Adrenal gland (tissue), 12 donors: ENCODE measurements around the gene VGLL4. TPM values are rescaled to one million over a fixed set of nuclear protein-coding genes. Genes with fewer than 3 reads are reported as not detected.

Experiments
- DNase-seq, 7 donors: peaks; one replicate each; pipeline ENCODE4 v3.0.0-alpha.2; 2019 to 2020
- H3K27ac ChIP-seq, 5 donors: fragments of 200-600 bp; sonication (generic) in 4 of 5; 1 replicate in 3 of 5; 2 replicates in 2 of 5; pipeline versions ENCODE4 v1.5.1 to v1.8.0; 2016 to 2020; ENCODE audit warnings: mild to moderate bottlenecking in 1 of 5
- H3K27me3 ChIP-seq: fragments of 200-600 bp; 2 replicates; pipeline ENCODE4 v1.8.0; 2021
- H3K36me3 ChIP-seq, 2 donors: fragments of 200-600 bp; replicated peaks in 1 of 2; 1 replicate in 1 of 2; 2 replicates in 1 of 2; pipeline versions ENCODE4 v1.5.1 to v1.8.0; 2018 to 2022
- H3K4me1 ChIP-seq, 2 donors: fragments of 200-600 bp; replicated peaks in 1 of 2; 1 replicate in 1 of 2; 2 replicates in 1 of 2; pipeline versions ENCODE4 v1.5.1 to v1.8.0; 2018 to 2021
- H3K4me3 ChIP-seq, 4 donors: fragments of 200-600 bp; sonication (generic) in 3 of 4; one replicate each; pipeline ENCODE4 v1.5.1; 2016 to 2018
- H3K9me3 ChIP-seq, 3 donors: fragments of 200-600 bp; sonication (generic) in 1 of 3; replicated peaks in 1 of 3; 1 replicate in 2 of 3; 2 replicates in 1 of 3; pipeline versions ENCODE4 v1.5.1 to v1.8.0; 2016 to 2021
- CTCF ChIP-seq, 6 experiments: fragments of 450-650 bp in 4 of 6; fragments of 200-600 bp in 2 of 6; sonication (generic) in 1 of 6; IDR thresholded peaks; 1 replicate in 5 of 6; 2 replicates in 1 of 6; pipeline versions ENCODE4 v1.5.1 to v1.8.0; 2016 to 2021; ENCODE audit warnings: antibody characterized with exemption in 6 of 6, mild to moderate bottlenecking in 2 of 6, moderate library complexity in 1 of 6
- POLR2A ChIP-seq, 2 donors: fragments of 450-650 bp; IDR thresholded peaks; one replicate each; pipeline ENCODE4 v1.6.1; 2017; ENCODE audit warnings: antibody characterized with exemption in 2 of 2, mild to moderate bottlenecking in 2 of 2, moderate library complexity in 1 of 2
- WGBS, 4 donors: extraction: QIAGEN DNeasy Blood & Tissue Kit in 2 of 4; methylation state at CpG; one replicate each; pipeline versions ENCODE4 v1.1.5 to v1.1.7; 2013 to 2017; 5-methylcytosine and 5-hydroxymethylcytosine counted together
- intact Hi-C, 2 donors: fragments of 100-400 bp; cut with DNase I; formaldehyde crosslinking; loops; one replicate each; pipeline versions ENCODE4 v1.14.1 to v1.15.0; 2022 to 2023
- polyA plus RNA-seq, 3 donors: library from polyadenylated mRNA; stranded (reverse); fragments of 200-250 nt in 2 of 3; fragments of 350-450 nt in 1 of 3; fragmentation: Illumina TruSeq in 1 of 3; extraction: RNeasy Lipid Tissue Mini Kit (QIAGEN cat#74804) in 1 of 3; gene quantifications; one replicate each; pipeline ENCODE4 v1.2.3, GENCODE V29; 2013 to 2014
- total RNA-seq, 9 donors: library from RNA; depleted of rRNA in 4 of 9; stranded (reverse); fragments of >200 nt in 4 of 9; fragments of 120-200 nt in 1 of 9; fragmentation: NEBNext Ultra II Directional in 1 of 9; extraction: Animal tissue kit (Norgen Biotek cat#: 25700) in 1 of 9; gene quantifications; one replicate each; pipeline versions ENCODE4 v1.1.0 to v1.2.4, GENCODE V29; 2013 to 2023
- donor health status: healthy with polysubstance abuse.
- donor health status: Bipolar disorder and iron deficiency.
- donor health status: DM: yes; HTN: yes; CAD: no.
- donor health status: DM: no; HTN: no; CAD: no.
- donor health status: DM: no; HTN: no; CAD: no.
- donor health status: DM: yes; HTN: yes; CAD: no.

The VGLL4 gene
- total and polyA plus RNA-seq, 12 donors: 38.3 to 153 (median 86.4) TPM

DNA sequence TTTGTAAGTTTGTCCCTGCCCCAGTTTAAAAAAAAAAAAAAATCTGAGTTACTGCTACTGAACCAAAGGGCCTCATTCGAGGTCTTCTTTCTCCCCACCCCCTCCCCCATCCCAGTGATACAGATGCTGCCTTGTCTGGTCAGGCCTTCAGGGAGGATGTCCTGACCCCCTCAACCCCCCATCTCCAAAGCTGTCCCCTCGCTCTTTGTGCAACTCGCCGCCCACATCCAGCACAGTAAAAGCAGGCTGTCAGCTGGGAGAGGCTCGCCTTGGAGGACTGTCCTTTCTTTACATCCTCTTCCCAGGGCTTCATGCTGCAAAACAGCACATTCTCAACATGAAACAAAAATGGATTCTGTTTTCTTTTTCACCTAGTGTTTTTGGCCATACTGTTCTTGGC lies 133.4 kb downstream of the VGLL4 start:
- DNase-seq: peak in 1 of 7 donors; percentile 21
- Histone ChIP-seq H3K27me3 (no peaks in the 10 kb centered on the region), H3K27ac (peak overlapping the region in 3 of 5 donors; percentile 78 to 87 (median 84)), H3K9me3 (no peaks in the 10 kb centered on the region), H3K4me3 (no peak overlapping the region), H3K4me1 (peaks cover 23 to 51% of the 10 kb centered on the region in 2 donors), H3K36me3 (no peaks in the 10 kb centered on the region)
- no peak for TF ChIP-seq CTCF (IDR thresholded peaks at IDR 0.05)
- no peak for TF ChIP-seq POLR2A (IDR thresholded peaks at IDR 0.05)
- 69 to 79% (median 75%) methylated on average over 5 of the region's 5 CpGs for WGBS, 4 donors
- intact Hi-C loops: no loop called here

DNA sequence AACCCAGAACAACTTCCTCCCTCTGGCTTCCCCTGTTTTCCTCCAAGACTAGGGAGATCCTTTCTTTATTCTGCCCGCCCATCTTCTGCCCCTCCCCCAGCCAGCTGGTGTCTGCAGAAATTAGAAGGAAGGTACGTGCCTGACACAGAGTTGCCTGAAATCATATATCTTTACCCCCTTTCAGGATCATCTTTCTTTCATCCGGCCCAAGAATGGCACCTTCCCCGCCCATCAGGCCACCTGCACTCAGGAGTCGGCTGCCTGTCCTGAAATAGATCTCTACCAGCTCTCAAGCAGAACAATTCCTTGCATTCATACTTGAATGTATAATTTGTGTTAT lies 133.7 kb downstream of the VGLL4 start:
- Histone ChIP-seq H3K27ac (peak overlapping the region in 4 of 5 donors; percentile 73 to 87 (median 81)), H3K9me3 (no peaks in the 10 kb centered on the region), H3K4me1 (peaks cover 23 to 51% of the 10 kb centered on the region in 2 donors), H3K36me3 (no peaks in the 10 kb centered on the region), H3K4me3 (peak overlapping the region in 1 of 4 donors; percentile 6), H3K27me3 (no peaks in the 10 kb centered on the region)
- intact Hi-C loops: no loop called here
- peak in 3 of 7 donors; percentile 27 to 43 (median 41) for DNase-seq
- no peak for TF ChIP-seq POLR2A (IDR thresholded peaks at IDR 0.05)
- TF ChIP-seq CTCF (IDR thresholded peaks at IDR 0.05): no peak
- WGBS, 4 donors: 32 to 45% (median 44%) methylated on average over 5 of the region's 5 CpGs

- H3K36me3 ChIP-seq: no peaks in the 10 kb centered on the region
- peak; percentile 60 to 91 (median 81) for DNase-seq
- intact Hi-C loops: no loop called here
- H3K4me3 ChIP-seq: peak overlapping the region in 1 of 4 donors; percentile 6
- H3K9me3 ChIP-seq: no peaks in the 10 kb centered on the region
- H3K4me1 ChIP-seq: peaks cover 23 to 45% of the 10 kb centered on the region in 2 donors
- H3K27ac ChIP-seq: peak overlapping the region in 4 of 5 donors; percentile 73 to 87 (median 81)
- TF ChIP-seq POLR2A (IDR thresholded peaks at IDR 0.05) (peak in 1 of 2 donors; percentile 77), CTCF (IDR thresholded peaks at IDR 0.05) (peak in 3 of 6 experiments; percentile 19 to 33 (median 32))
- WGBS, 4 donors: 14 to 19% (median 16%) methylated on average over 9 of the region's 9 CpGs
- H3K27me3 ChIP-seq: no peaks in the 10 kb centered on the region
Observed at GRCh38 chr3:11509173-11510000, 134.3 kb downstream of the VGLL4 start.

DNA sequence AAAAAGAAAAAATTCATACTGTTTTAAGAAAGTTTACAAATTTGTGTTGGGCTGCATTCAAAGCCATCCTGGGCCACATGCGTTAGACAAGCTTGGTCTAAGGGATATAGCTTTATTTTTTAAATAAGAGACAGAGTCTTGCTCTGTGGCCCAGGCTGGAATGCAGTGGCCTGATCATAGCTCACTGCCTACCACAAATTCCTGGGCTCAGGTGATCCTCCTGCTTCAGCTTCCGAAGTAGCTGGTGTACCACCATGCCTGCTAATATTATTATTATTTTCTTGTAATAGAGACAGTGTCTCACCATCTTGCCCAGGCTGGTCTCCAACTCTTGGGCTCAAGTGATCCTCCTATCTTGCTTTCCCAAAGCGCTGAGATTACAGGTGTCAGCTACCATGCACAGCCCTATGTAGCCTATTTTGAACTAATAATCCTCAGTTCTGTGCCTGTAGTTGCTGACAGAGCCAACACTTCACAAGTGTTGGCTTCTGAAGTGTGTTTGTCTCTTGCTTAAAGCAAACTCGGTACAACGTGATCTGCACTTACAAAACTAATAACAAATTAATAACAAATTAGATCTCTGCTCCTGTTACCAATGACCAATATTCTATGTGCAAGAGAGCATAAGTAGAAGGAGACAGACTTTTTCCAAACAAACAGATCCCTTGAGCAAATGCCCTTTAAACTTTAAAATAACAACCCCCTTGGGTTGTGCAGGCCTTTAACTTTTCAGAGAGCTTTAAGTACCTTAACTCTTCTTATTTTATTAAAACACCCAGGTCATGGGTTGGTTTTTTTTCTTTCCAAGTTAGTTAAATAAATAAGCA lies 135.2 kb downstream of the VGLL4 start:
- peak overlapping the region in 4 of 5 donors; percentile 73 to 87 (median 81) for H3K27ac ChIP-seq
- H3K36me3 ChIP-seq: no peaks in the 10 kb centered on the region
- intact Hi-C loops: no loop called here
- peaks cover 23 to 37% of the 10 kb centered on the region in 2 donors for H3K4me1 ChIP-seq
- H3K9me3 ChIP-seq: no peaks in the 10 kb centered on the region
- H3K4me3 ChIP-seq: no peak overlapping the region
- H3K27me3 ChIP-seq: no peaks in the 10 kb centered on the region
- DNase-seq: no peak
- TF ChIP-seq POLR2A (IDR thresholded peaks at IDR 0.05) (no peak), CTCF (IDR thresholded peaks at IDR 0.05) (no peak)
- WGBS, 4 donors: 58 to 68% (median 62%) methylated on average over 5 of the region's 5 CpGs
